Osteoblast (primary cell): ENCODE results near the gene NCOA4. TPM values are rescaled to one million over a fixed set of nuclear protein-coding genes. Genes with fewer than 3 reads are reported as not detected.
"Not testable (repeated sequence)": the region's sequence is repeated elsewhere in the genome, so short reads cannot be mapped to it uniquely, and the experiment has no call there.

Source experiments
- DNase-seq: peaks from one replicate; pipeline ENCODE4 v3.0.0; 2011; ENCODE audit warnings: low spot score, mixed read lengths; ENCODE audit not compliant: insufficient read length; ENCODE audit errors: missing footprints
- H2AFZ ChIP-seq: 2 replicates; pipeline ENCODE4 v1.6.0; 2011; ENCODE audit warnings: mild to moderate bottlenecking, low read length
- H3K27ac ChIP-seq: 2 replicates; pipeline ENCODE4 v1.5.1; 2011; ENCODE audit warnings: mild to moderate bottlenecking, low read depth, low read length, moderate library complexity
- H3K27me3 ChIP-seq: 2 replicates; pipeline ENCODE4 v1.6.0; 2012; ENCODE audit warnings: mild to moderate bottlenecking, control low read depth, inconsistent platforms, low read length, moderate library complexity; ENCODE audit not compliant: insufficient read depth
- H3K36me3 ChIP-seq: 2 replicates; pipeline ENCODE4 v1.5.1; 2011; ENCODE audit warnings: mild to moderate bottlenecking, low read length, control low read depth, moderate library complexity; ENCODE audit not compliant: insufficient read depth
- H3K4me1 ChIP-seq: 2 replicates; pipeline ENCODE4 v1.5.1; 2011; ENCODE audit warnings: mild to moderate bottlenecking, low read length, control low read depth, moderate library complexity; ENCODE audit not compliant: insufficient read depth
- H3K4me2 ChIP-seq: 2 replicates; pipeline ENCODE4 v1.6.0; 2011; ENCODE audit warnings: mild to moderate bottlenecking, low read length; ENCODE audit not compliant: insufficient read depth
- H3K4me3 ChIP-seq: fragments of 200-600 bp; sonication (generic); 3 replicates; pipeline ENCODE4 v1.5.1; 2012; ENCODE audit warnings: mild to moderate bottlenecking, low read length, inconsistent platforms; ENCODE audit not compliant: insufficient read depth
- H3K79me2 ChIP-seq: 2 replicates; pipeline ENCODE4 v1.6.0; 2012; ENCODE audit warnings: mild to moderate bottlenecking, low read length, control low read depth, inconsistent platforms; ENCODE audit not compliant: insufficient read depth
- H3K9me3 ChIP-seq: 2 replicates; pipeline ENCODE4 v1.5.1; 2011; ENCODE audit warnings: low read depth, low read length, control low read depth
- H4K20me1 ChIP-seq: 2 replicates; pipeline ENCODE4 v1.6.0; 2012; ENCODE audit warnings: mild to moderate bottlenecking, low read length, control low read depth; ENCODE audit not compliant: insufficient read depth
- CTCF ChIP-seq: IDR thresholded peaks from 2 replicates; pipeline ENCODE4 v1.5.1; 2011; ENCODE audit warnings: mild to moderate bottlenecking, low read depth, low read length, moderate library complexity; ENCODE audit errors: extremely low read depth
- total RNA-seq: library from RNA; depleted of rRNA; stranded (reverse); fragments of >200 nt; gene quantifications from 2 replicates; pipeline ENCODE4 v1.2.3, GENCODE V29; 2012

Gene NCOA4
- total RNA-seq, 1 donor = 260 TPM

DNA sequence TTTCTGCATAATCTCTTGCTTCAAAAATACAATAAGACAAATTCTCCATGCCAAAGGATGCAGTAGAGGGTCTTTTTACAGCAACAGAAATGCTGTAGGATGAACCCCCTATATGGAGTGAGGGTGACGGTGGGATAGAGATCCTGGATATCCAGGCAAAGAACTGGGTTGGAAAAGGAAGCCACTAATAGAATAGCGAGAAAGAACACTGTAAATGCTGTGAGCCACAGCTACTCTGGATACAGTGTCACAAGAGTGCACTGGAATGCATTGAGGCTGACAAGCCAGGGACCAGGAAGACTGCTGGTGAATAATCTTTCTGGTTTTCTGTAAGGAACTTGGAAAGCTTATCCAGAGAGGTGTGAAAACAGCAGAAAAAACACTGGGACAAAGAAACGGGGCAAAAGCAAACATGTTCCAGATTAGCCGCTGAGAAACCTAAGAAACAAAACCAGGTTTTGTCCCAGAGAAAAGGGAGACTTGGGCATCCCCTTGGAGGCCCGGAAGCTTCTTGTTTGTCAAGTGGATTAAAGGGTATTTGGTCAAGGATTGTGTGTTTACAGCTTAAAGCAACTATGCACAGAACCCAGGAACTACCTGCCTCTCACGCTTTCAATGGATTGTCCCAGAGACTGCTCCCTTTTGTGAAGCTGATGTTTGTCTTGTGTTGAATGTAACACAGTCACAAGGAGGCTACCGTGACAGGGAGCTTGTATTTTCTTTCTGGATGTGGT is 21.8 kb upstream of the NCOA4 start:
- DNase-seq = no peak
- no peaks in the 10 kb centered on the region for H4K20me1 ChIP-seq
- no peaks in the 10 kb centered on the region for H3K9me3 ChIP-seq
- H3K27me3 ChIP-seq = no peaks in the 10 kb centered on the region
- H3K36me3 ChIP-seq = no peaks in the 10 kb centered on the region
- no peak overlapping the region for H3K4me3 ChIP-seq
- no peak overlapping the region for H3K27ac ChIP-seq
- H2AFZ ChIP-seq = no peak overlapping the region
- TF ChIP-seq CTCF = no peak
- H3K4me2 ChIP-seq = no peak overlapping the region
- no peaks in the 10 kb centered on the region for H3K4me1 ChIP-seq
- H3K79me2 ChIP-seq = no peaks in the 10 kb centered on the region

GRCh38 chr10:46050941-46051623 is 20.7 kb upstream of the NCOA4 start:
- no peak overlapping the region for H3K27ac ChIP-seq
- H3K4me2 ChIP-seq = no peak overlapping the region
- peaks cover 4% of the 10 kb centered on the region for H3K27me3 ChIP-seq
- no peaks in the 10 kb centered on the region for H4K20me1 ChIP-seq
- no peaks in the 10 kb centered on the region for H3K79me2 ChIP-seq
- no peak for TF ChIP-seq CTCF
- no peak for DNase-seq
- no peaks in the 10 kb centered on the region for H3K9me3 ChIP-seq
- no peak overlapping the region for H2AFZ ChIP-seq
- H3K4me3 ChIP-seq = no peak overlapping the region
- H3K36me3 ChIP-seq = no peaks in the 10 kb centered on the region
- H3K4me1 ChIP-seq = no peaks in the 10 kb centered on the region

GRCh38 chr10:46049497-46049831 is 19.0 kb upstream of the NCOA4 start:
- not testable (repeated sequence) for H4K20me1 ChIP-seq, H3K79me2 ChIP-seq, H3K9me3 ChIP-seq, H3K4me2 ChIP-seq, H3K36me3 ChIP-seq, DNase-seq, H3K27ac ChIP-seq, H3K4me3 ChIP-seq, H2AFZ ChIP-seq, H3K4me1 ChIP-seq, H3K27me3 ChIP-seq

DNA sequence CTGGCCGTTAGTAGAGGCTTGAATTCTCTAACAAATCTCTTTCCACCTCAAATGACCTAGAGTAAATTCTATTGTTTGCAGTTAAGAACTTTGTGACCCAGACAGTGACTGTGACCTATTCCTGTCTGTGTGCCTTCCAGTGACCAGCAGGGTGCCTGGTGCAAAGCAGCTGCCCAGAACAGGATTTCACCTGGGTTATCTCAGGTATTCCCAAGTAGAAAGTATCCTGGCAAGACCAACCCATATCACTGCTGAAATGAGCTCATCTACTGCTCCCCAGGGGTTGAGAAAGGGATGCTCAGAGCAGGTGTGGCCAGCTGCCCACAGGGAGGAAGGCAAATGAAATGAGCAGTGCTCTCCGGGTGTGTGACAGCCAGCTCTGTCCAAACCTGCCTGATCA is 17.7 kb upstream of the NCOA4 start:
- no peaks in the 10 kb centered on the region for H3K36me3 ChIP-seq
- H3K27me3 ChIP-seq = peaks cover 4% of the 10 kb centered on the region
- H3K4me2 ChIP-seq = no peak overlapping the region
- no peak for TF ChIP-seq CTCF
- no peak overlapping the region for H2AFZ ChIP-seq
- no peaks in the 10 kb centered on the region for H3K79me2 ChIP-seq
- H3K27ac ChIP-seq = no peak overlapping the region
- no peaks in the 10 kb centered on the region for H3K9me3 ChIP-seq
- no peak for DNase-seq
- H4K20me1 ChIP-seq = no peaks in the 10 kb centered on the region
- no peak overlapping the region for H3K4me3 ChIP-seq
- H3K4me1 ChIP-seq = no peaks in the 10 kb centered on the region
